Esophagus squamous epithelium (tissue), 5 donors: ENCODE measurements around the gene TBPL2. TPM values are rescaled to one million over a fixed set of nuclear protein-coding genes. Genes with fewer than 3 reads are reported as not detected.

Source experiments
- DNase-seq: peaks from one replicate; lab custom pipeline; 2025; lab: John Stamatoyannopoulos, UW
- H3K27ac ChIP-seq, 4 donors: fragments of 200-600 bp; sonication (generic); one replicate each; pipeline ENCODE4 v1.5.1; 2016 to 2019; ENCODE audit warnings: mild to moderate bottlenecking in 1 of 4
- H3K27me3 ChIP-seq, 4 donors: fragments of 200-600 bp; sonication (generic); 1 replicate in 3 of 4; 2 replicates in 1 of 4; pipeline versions ENCODE4 v1.5.1 to v1.6.0; 2017 to 2021; ENCODE audit warnings: antibody characterized with exemption in 1 of 4
- H3K36me3 ChIP-seq, 3 donors: fragments of 200-600 bp; sonication (generic); one replicate each; pipeline ENCODE4 v1.5.1; 2016 to 2019
- H3K4me1 ChIP-seq, 3 donors: fragments of 200-600 bp; sonication (generic); one replicate each; pipeline ENCODE4 v1.5.1; 2017 to 2019
- H3K4me3 ChIP-seq, 4 donors: fragments of 200-600 bp; sonication (generic); 1 replicate in 3 of 4; 2 replicates in 1 of 4; pipeline ENCODE4 v1.5.1; 2016 to 2019; ENCODE audit warnings: mild to moderate bottlenecking in 2 of 4, moderate library complexity in 1 of 4
- H3K9me3 ChIP-seq, 3 donors: fragments of 200-600 bp; sonication (generic); one replicate each; pipeline ENCODE4 v1.5.1; 2016 to 2019
- POLR2A ChIP-seq, 4 donors: fragments of 450-650 bp; IDR thresholded peaks; one replicate each; pipeline ENCODE4 v1.6.1; 2017; ENCODE audit warnings: antibody characterized with exemption in 4 of 4, mild to moderate bottlenecking in 4 of 4, moderate library complexity in 3 of 4
- WGBS, 2 donors: methylation state at CpG; one replicate each; pipeline ENCODE4 v1.1.5; 2018; 5-methylcytosine and 5-hydroxymethylcytosine counted together
- intact Hi-C: fragments of 100-400 bp; cut with DNase I; formaldehyde crosslinking; loops from one replicate; pipeline ENCODE4 v1.15.0; 2022
- total RNA-seq, 4 donors: library from RNA; depleted of rRNA; stranded (reverse); fragments of >200 nt; gene quantifications; one replicate each; pipeline ENCODE4 v1.1.0, GENCODE V29; 2016
- TF ChIP-seq, protein P1 (sequence below), 6 experiments: fragments of 450-650 bp in 4 of 6; fragments of 200-600 bp in 2 of 6; sonication (generic) in 2 of 6; IDR thresholded peaks; one replicate each; pipeline ENCODE4 v1.5.1; 2016 to 2019; ENCODE audit warnings: antibody characterized with exemption in 6 of 6, mild to moderate bottlenecking in 4 of 6, moderate library complexity in 4 of 6
- donor health status: DM: yes; HTN: yes; CAD: no.

TBPL2 gene
- total RNA-seq, 4 donors from 2014 or later: not detected

GRCh38 chr14:55410876-55411275 lies 29.5 kb downstream of the TBPL2 start:
- WGBS, 2 donors: 7 to 8% methylated on average over 4 of the region's 4 CpGs
- DNase-seq: no peak
- peaks cover 0 to 45% (median 10%) of the 10 kb centered on the region in 3 donors for H3K4me1 ChIP-seq
- peaks cover 0 to 18% (median 0%) of the 10 kb centered on the region in 3 donors for H3K36me3 ChIP-seq
- intact Hi-C loops: no loop called here
- H3K27me3 ChIP-seq: no peaks in the 10 kb centered on the region
- TF ChIP-seq POLR2A (IDR thresholded peaks at IDR 0.05): no peak
- TF ChIP-seq, protein P1, sequence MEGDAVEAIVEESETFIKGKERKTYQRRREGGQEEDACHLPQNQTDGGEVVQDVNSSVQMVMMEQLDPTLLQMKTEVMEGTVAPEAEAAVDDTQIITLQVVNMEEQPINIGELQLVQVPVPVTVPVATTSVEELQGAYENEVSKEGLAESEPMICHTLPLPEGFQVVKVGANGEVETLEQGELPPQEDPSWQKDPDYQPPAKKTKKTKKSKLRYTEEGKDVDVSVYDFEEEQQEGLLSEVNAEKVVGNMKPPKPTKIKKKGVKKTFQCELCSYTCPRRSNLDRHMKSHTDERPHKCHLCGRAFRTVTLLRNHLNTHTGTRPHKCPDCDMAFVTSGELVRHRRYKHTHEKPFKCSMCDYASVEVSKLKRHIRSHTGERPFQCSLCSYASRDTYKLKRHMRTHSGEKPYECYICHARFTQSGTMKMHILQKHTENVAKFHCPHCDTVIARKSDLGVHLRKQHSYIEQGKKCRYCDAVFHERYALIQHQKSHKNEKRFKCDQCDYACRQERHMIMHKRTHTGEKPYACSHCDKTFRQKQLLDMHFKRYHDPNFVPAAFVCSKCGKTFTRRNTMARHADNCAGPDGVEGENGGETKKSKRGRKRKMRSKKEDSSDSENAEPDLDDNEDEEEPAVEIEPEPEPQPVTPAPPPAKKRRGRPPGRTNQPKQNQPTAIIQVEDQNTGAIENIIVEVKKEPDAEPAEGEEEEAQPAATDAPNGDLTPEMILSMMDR (IDR thresholded peaks at IDR 0.05): no peak
- H3K9me3 ChIP-seq: no peaks in the 10 kb centered on the region
- H3K27ac ChIP-seq: peak overlapping the region; percentile 90 to 97 (median 92)
- H3K4me3 ChIP-seq: peak overlapping the region; percentile 81 to 98 (median 90)

GRCh38 chr14:55404173-55404854 lies 36.1 kb downstream of the TBPL2 start:
- H3K27me3 ChIP-seq: no peaks in the 10 kb centered on the region
- H3K27ac ChIP-seq: no peak overlapping the region
- DNase-seq: no peak
- TF ChIP-seq POLR2A (IDR thresholded peaks at IDR 0.05): no peak
- TF ChIP-seq, protein P1 (IDR thresholded peaks at IDR 0.05): no peak
- H3K4me1 ChIP-seq: peaks cover 0 to 21% (median 4%) of the 10 kb centered on the region in 3 donors
- peaks cover 0 to 18% (median 0%) of the 10 kb centered on the region in 3 donors for H3K36me3 ChIP-seq
- 70 to 74% methylated on average over 5 of the region's 5 CpGs for WGBS, 2 donors
- H3K9me3 ChIP-seq: no peaks in the 10 kb centered on the region
- intact Hi-C loops: no loop called here
- H3K4me3 ChIP-seq: no peak overlapping the region

GRCh38 chr14:55401751-55402150 lies 38.7 kb downstream of the TBPL2 start:
- H3K4me3 ChIP-seq: no peak overlapping the region
- TF ChIP-seq POLR2A (IDR thresholded peaks at IDR 0.05): no peak
- TF ChIP-seq, protein P1 (IDR thresholded peaks at IDR 0.05): no peak
- DNase-seq: no peak
- peaks cover 0 to 3% (median 0%) of the 10 kb centered on the region in 3 donors for H3K36me3 ChIP-seq
- H3K9me3 ChIP-seq: no peaks in the 10 kb centered on the region
- peaks cover 0 to 26% (median 9%) of the 10 kb centered on the region in 3 donors for H3K4me1 ChIP-seq
- intact Hi-C loops: no loop called here
- no peak overlapping the region for H3K27ac ChIP-seq
- WGBS, 2 donors: 85 to 88% methylated on average over 5 to 6 of the region's 6 CpGs
- no peaks in the 10 kb centered on the region for H3K27me3 ChIP-seq

GRCh38 chr14:55399852-55400251 lies 40.6 kb downstream of the TBPL2 start:
- 61 to 79% methylated on average over 2 of the region's 2 CpGs for WGBS, 2 donors
- DNase-seq: no peak
- Histone ChIP-seq H3K27ac (no peak overlapping the region), H3K27me3 (no peaks in the 10 kb centered on the region), H3K9me3 (no peaks in the 10 kb centered on the region), H3K4me3 (no peak overlapping the region), H3K36me3 (peaks cover 4 to 22% (median 5%) of the 10 kb centered on the region in 3 donors), H3K4me1 (peaks cover 0 to 26% (median 9%) of the 10 kb centered on the region in 3 donors)
- intact Hi-C loops: no loop called here
- TF ChIP-seq POLR2A (IDR thresholded peaks at IDR 0.05): no peak
- TF ChIP-seq, protein P1 (IDR thresholded peaks at IDR 0.05): no peak

DNA sequence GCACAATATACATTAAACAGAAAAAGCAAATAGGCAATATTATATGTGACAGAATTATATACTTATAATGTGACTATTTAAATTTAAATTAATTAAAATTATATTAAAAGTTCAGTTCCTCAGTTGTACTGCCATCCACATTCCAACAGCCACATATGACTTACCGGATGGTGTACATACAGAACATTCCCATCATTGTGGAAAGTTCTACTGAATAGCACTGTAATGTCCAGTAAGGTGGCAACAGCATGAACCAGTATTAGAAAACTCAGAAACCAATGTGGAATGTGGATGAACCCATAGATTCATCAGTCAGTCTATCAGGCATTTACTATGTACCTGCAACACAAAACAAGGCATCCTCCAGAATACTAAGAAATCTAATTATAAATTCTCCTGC lies 41.2 kb downstream of the TBPL2 start:
- intact Hi-C loops: no loop called here

More for the DNA sequence above, 41.2 kb downstream of the TBPL2 start:
- peak overlapping the region in 2 of 4 donors; percentile 39 to 55 for H3K27ac ChIP-seq
- DNase-seq: no peak
- H3K4me1 ChIP-seq: peaks cover 0 to 22% (median 9%) of the 10 kb centered on the region in 3 donors
- 94 to 100% methylated on average over 1 of the region's 1 CpG for WGBS, 2 donors
- H3K4me3 ChIP-seq: no peak overlapping the region
- H3K36me3 ChIP-seq: peaks cover 4 to 29% (median 5%) of the 10 kb centered on the region in 3 donors
- no peaks in the 10 kb centered on the region for H3K27me3 ChIP-seq
- no peaks in the 10 kb centered on the region for H3K9me3 ChIP-seq
- TF ChIP-seq POLR2A (IDR thresholded peaks at IDR 0.05): no peak
- TF ChIP-seq, protein P1 (IDR thresholded peaks at IDR 0.05): no peak
